Smooth muscle cell (in vitro differentiated cells): ENCODE results near the gene SETD6. TPM values are rescaled to one million over a fixed set of nuclear protein-coding genes. Genes with fewer than 3 reads are reported as not detected.
"Not testable (repeated sequence)": the region's sequence is repeated elsewhere in the genome, so short reads cannot be mapped to it uniquely, and the experiment has no call there.

Source experiments
- DNase-seq: peaks from one replicate; lab custom pipeline; 2025; ENCODE audit not compliant: unreplicated experiment; lab: John Stamatoyannopoulos, UW
- H2AFZ ChIP-seq: fragments of 200-600 bp; sonication (generic); 2 replicates; pipeline ENCODE4 v1.6.0; 2016; ENCODE audit warnings: antibody characterized with exemption, low read depth, mild to moderate bottlenecking
- H3F3A ChIP-seq: fragments of 200-600 bp; sonication (generic); 2 replicates; pipeline ENCODE4 v1.6.0; 2017; ENCODE audit warnings: antibody characterized with exemption, low read depth
- H3K27ac ChIP-seq: fragments of 200-600 bp; sonication (generic); 2 replicates; pipeline ENCODE4 v1.5.1; 2016; ENCODE audit warnings: low read depth, mild to moderate bottlenecking
- H3K27me3 ChIP-seq: fragments of 200-600 bp; sonication (generic); 2 replicates; pipeline ENCODE4 v1.6.1; 2016; ENCODE audit warnings: low read depth, mild to moderate bottlenecking
- H3K36me3 ChIP-seq: fragments of 200-600 bp; sonication (generic); 2 replicates; pipeline ENCODE4 v1.5.1; 2016; ENCODE audit warnings: low read depth
- H3K4me1 ChIP-seq: fragments of 200-600 bp; sonication (generic); 2 replicates; pipeline ENCODE4 v1.5.1; 2016; ENCODE audit warnings: low read depth
- H3K4me2 ChIP-seq: fragments of 200-600 bp; sonication (generic); 2 replicates; pipeline ENCODE4 v1.6.0; 2016; ENCODE audit warnings: mild to moderate bottlenecking
- H3K4me3 ChIP-seq: fragments of 200-600 bp; sonication (generic); 2 replicates; pipeline ENCODE4 v1.5.1; 2016; ENCODE audit warnings: mild to moderate bottlenecking
- H3K79me2 ChIP-seq: fragments of 200-600 bp; sonication (generic); 2 replicates; pipeline ENCODE4 v1.6.0; 2016; ENCODE audit warnings: low read depth, mild to moderate bottlenecking
- H3K9ac ChIP-seq: fragments of 200-600 bp; sonication (generic); 2 replicates; pipeline ENCODE4 v1.6.0; 2016; ENCODE audit warnings: low read depth
- H3K9me3 ChIP-seq: fragments of 200-600 bp; sonication (generic); replicated peaks from 2 replicates; pipeline ENCODE4 v1.5.1; 2016; ENCODE audit warnings: low read depth
- H4K20me1 ChIP-seq: fragments of 200-600 bp; sonication (generic); 2 replicates; pipeline ENCODE4 v1.6.0; 2016; ENCODE audit warnings: low read depth
- CTCF ChIP-seq: fragments of 200-600 bp; sonication (generic); IDR thresholded peaks from 2 replicates; pipeline ENCODE4 v1.5.1; 2017; ENCODE audit warnings: borderline replicate concordance, mild to moderate bottlenecking, antibody characterized with exemption; ENCODE audit not compliant: insufficient read depth, poor library complexity, severe bottlenecking
- WGBS: methylation state at CpG from one replicate; pipeline ENCODE4 v1.1.7; 2016; ENCODE audit warnings: low lambda C conversion rate; 5-methylcytosine and 5-hydroxymethylcytosine counted together
- polyA plus RNA-seq: library from polyadenylated mRNA; unstranded; fragments of >200 nt; fragmentation: Nextera tagmentation; extraction: Ambion mirVana; gene quantifications from 2 replicates; pipeline ENCODE4 v1.2.1, GENCODE V29; 2016
- total RNA-seq: library from RNA; depleted of rRNA; stranded (reverse); fragments of >200 nt; gene quantifications from 2 replicates; pipeline ENCODE4 v1.2.3, GENCODE V29; 2014

SETD6 gene
- total and polyA plus RNA-seq, 2 experiments from 2014 or later, result 6.8 to 8.4 TPM

DNA sequence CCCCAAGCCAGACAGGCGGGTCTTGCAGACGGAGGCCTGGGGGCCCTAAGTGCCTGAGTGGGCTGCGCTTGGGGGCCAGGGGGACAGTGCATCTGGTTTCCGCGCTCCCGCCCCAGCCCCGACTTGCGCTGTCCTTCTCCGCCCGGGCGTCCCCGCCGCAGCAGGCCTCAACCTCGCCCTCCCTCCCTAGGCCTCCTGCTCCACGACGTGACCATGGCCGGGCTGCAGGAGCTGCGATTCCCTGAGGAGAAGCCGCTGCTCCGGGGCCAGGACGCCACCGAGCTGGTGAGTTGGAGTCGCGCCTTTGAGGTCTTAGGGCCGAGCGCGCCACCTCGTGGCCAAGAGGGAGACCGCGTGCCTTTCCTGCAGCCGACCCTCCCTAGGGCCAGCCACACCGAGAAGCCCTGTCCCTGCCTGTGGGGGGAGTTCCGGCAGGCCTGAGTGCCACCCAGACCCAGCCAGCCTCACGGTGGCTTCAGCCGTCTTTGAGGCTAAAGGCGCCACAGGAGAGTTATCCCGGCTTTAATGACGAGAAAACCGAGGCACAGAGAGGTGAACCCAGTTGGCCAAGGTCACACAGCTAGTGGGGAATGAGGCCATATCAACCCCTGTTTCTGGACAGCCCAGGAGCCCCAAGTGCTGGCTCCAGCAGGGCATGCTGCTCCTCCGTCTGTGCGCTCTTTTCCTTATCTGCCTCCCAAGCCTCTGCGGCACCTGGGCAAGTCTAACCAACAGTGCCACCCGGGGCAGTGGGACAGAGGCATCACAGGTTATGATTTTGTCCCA, 27.6 kb upstream of the SETD6 start:
- Histone ChIP-seq H3K4me1 (no peaks in the 10 kb centered on the region), H3F3A (no peaks in the 10 kb centered on the region), H4K20me1 (no peaks in the 10 kb centered on the region), H3K4me2 (peak overlapping the region; percentile 84), H3K27me3 (no peaks in the 10 kb centered on the region), H3K9ac (no peak overlapping the region), H3K4me3 (no peak overlapping the region), H3K36me3 (no peaks in the 10 kb centered on the region), H3K9me3 (no peaks in the 10 kb centered on the region), H3K27ac (no peak overlapping the region), H3K79me2 (no peaks in the 10 kb centered on the region), H2AFZ (peak overlapping the region; percentile 69)
- DNase-seq, result peak; percentile 53
- peak; percentile 88 for TF ChIP-seq CTCF
- 27% methylated on average over 28 of the region's 43 CpGs for WGBS

GRCh38 chr16:58488531-58488930, 26.8 kb upstream of the SETD6 start:
- Histone ChIP-seq H3K4me1 (no peaks in the 10 kb centered on the region), H3K79me2 (no peaks in the 10 kb centered on the region), H3F3A (no peaks in the 10 kb centered on the region), H3K27ac (no peak overlapping the region), H3K4me2 (no peak overlapping the region), H4K20me1 (no peaks in the 10 kb centered on the region), H3K4me3 (no peak overlapping the region), H3K27me3 (no peaks in the 10 kb centered on the region), H3K9me3 (no peaks in the 10 kb centered on the region), H2AFZ (no peak overlapping the region), H3K36me3 (no peaks in the 10 kb centered on the region), H3K9ac (no peak overlapping the region)
- 37% methylated on average over 3 of the region's 3 CpGs for WGBS
- no peak for TF ChIP-seq CTCF
- DNase-seq, result no peak

- Histone ChIP-seq H4K20me1 (no peaks in the 10 kb centered on the region), H3K4me2 (no peak overlapping the region), H3F3A (no peaks in the 10 kb centered on the region), H3K27me3 (no peaks in the 10 kb centered on the region), H2AFZ (no peak overlapping the region), H3K36me3 (no peaks in the 10 kb centered on the region), H3K9ac (no peak overlapping the region), H3K27ac (no peak overlapping the region), H3K4me1 (no peaks in the 10 kb centered on the region), H3K79me2 (no peaks in the 10 kb centered on the region), H3K9me3 (no peaks in the 10 kb centered on the region), H3K4me3 (no peak overlapping the region)
- no peak for TF ChIP-seq CTCF
- no peak for DNase-seq
- WGBS, result 95% methylated on average over 4 of the region's 4 CpGs
Observed at GRCh38 chr16:58490065-58490464, 25.3 kb upstream of the SETD6 start.

GRCh38 chr16:58490539-58490938, 24.8 kb upstream of the SETD6 start:
- H2AFZ ChIP-seq, H3K4me2 ChIP-seq, H3K9ac ChIP-seq, H4K20me1 ChIP-seq, H3K27me3 ChIP-seq, H3K4me1 ChIP-seq, H3F3A ChIP-seq, DNase-seq, H3K27ac ChIP-seq, H3K36me3 ChIP-seq, H3K4me3 ChIP-seq, H3K9me3 ChIP-seq, H3K79me2 ChIP-seq: not testable (repeated sequence)
- 89% methylated on average over 8 of the region's 8 CpGs for whole genome bisulfite sequencing
